GM19328 (cell line): Measurements from ENCODE around the gene DLEC1.
"Not testable (repeated sequence)": the region's sequence is repeated elsewhere in the genome, so short reads cannot be mapped to it uniquely, and the experiment has no call there.

Experiments used
- ATAC-seq: cut with Tn5 transposase; IDR thresholded peaks from one replicate; pipeline ENCODE4 v1.9.1; 2021; ENCODE audit warnings: mild to moderate bottlenecking, moderate library complexity; ENCODE audit not compliant: unreplicated experiment

The DLEC1 gene

DNA sequence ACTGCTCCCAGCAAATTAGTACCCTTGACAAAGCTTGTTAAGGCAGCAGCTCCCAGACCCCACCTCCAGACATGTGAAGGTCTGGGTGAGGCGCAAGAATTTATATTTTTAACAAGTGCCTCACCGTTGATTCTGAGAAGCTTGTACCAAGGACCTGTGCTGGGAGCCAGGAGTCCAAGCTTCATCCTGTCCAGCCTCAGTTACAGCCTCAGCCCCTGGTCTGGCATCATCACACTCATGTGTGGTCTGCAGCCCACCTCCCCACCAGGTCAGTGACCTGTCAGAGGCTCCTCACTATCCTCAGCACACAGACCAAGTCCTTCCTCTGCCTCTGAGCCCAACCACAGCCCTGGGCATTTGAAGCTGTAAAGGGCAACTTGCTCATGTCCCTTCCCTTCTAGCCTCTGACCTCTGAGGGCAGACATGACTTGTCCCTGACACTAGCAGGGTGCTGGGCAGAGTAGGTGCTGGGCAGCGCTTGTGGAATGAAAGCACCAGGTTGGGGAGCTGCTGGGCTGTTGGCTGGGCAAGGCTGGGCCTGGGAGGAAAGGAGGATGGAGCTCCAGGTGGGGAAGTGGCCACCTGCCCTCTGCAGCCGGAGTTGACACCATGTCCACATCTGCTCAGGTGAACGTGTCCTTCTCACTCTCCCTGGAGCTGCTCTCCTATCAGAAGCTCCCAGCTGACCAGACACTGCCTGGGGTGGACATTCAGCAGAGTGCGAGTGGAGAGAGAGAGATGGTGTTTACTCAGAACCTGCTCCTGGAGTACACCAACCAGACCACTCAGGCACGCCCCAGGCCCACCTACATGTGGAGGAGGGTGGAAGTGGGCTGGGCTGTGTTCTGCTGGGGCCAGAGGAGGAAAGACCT, 81.0 kb downstream of the DLEC1 start:
- no peak for ATAC-seq

DNA sequence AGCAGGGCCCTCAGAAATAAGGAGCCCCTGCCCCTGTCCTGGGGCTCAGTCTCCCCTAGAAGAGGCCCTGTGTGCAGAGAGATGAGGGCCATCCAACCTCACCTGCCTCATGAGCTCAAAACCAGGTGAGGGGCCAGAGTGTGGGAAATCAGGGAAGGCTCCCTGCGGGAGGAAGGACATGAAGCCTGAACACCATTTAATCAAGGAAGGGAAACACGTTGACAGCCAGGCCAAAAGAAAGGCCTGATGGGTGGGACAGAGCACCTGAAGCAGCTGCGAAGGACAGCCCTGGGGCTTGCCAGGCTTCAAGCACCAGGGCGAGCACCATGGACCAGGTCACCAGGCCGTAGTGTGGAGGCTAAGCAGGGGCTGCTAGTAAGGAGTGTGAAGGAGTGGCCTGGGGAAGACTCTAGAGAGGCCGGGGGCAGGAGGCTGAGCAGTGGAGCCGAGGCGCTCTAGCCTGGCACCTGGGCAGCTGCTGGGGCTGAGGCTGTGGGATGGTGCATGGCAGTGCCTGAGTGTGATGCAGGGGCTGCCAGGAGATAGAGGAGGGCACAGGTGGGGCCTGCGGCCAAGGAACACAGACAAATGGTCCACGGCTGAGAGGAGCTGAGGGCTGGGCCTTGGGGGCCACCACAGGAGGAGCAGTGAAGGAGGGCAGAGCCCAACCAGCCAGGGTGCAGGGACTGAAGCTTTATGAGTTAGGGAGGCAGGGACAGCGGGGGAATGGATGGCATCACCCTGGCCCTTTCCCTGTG, 81.9 kb downstream of the DLEC1 start:
- ATAC-seq, result no peak

DNA sequence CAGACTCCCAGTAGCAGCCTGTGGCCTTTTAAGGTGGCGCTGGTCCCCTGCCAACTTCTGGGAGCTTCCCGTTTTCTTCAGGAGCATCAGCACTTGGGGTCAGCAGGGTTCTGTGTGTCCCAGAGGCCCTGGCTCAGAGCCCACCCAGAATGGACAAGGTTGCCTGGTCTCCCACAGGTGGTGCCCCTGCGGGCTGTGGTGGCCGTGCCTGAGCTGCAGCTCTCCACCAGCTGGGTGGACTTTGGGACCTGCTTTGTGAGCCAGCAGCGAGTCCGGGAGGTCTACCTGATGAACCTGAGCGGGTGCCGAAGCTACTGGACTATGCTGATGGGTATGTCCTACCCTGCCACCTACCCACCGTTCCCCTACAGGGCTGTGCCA, 82.4 kb downstream of the DLEC1 start:
- no peak for ATAC-seq

DNA sequence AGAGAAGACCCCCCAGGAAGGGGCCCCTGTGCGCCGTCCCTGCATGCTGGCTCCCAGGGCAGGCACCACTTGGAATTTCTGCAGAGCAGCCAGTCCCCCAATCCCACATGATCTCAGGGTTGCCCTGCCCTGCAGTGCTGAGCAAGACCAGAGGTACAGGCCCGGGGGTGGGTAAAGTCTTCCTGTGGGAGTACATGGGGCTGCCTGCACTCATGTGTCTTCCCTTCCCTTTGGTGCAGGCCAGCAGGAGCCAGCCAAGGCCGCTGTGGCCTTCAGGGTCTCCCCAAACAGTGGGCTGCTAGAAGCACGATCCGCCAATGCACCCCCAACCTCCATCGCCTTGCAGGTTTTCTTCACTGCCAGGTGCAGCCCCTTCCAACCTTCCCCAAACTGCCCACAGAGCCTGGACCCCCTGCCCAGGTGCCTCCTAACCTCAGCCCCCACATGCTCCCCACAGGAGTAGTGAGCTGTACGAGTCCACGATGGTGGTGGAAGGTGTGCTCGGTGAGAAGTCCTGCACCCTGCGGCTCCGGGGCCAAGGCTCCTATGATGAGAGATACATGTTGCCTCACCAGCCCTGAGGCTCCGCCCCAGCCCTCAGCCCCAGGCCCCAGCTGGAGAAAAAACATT, 82.9 kb downstream of the DLEC1 start:
- ATAC-seq, result no peak

DNA sequence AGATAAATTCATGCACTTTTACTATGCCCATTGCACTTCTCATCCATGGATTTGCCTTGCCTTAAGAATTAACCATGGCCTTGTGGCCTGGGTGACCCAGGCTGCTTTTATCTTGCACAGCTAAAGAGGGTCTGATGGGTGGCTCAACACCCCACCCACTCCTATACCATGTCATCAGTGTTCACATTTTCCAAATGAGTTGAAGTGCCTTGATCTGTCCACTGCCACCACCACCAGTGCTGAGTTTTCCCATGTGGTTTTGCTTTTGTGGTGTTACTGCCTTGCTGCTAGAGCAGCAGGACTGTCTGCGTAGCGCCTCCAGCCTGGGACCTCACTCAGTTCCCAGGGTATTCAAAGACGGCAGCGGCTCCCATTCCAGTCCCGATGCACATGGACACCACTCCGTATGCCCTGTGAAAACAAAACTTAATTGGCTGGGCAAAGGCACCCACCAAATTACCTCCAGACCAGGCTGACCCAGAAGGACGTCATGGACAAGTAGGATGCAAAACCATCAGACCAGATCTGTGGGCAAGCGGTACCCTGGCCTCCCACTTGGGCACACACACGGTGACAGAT, 83.8 kb downstream of the DLEC1 start:
- no peak for ATAC-seq

DNA sequence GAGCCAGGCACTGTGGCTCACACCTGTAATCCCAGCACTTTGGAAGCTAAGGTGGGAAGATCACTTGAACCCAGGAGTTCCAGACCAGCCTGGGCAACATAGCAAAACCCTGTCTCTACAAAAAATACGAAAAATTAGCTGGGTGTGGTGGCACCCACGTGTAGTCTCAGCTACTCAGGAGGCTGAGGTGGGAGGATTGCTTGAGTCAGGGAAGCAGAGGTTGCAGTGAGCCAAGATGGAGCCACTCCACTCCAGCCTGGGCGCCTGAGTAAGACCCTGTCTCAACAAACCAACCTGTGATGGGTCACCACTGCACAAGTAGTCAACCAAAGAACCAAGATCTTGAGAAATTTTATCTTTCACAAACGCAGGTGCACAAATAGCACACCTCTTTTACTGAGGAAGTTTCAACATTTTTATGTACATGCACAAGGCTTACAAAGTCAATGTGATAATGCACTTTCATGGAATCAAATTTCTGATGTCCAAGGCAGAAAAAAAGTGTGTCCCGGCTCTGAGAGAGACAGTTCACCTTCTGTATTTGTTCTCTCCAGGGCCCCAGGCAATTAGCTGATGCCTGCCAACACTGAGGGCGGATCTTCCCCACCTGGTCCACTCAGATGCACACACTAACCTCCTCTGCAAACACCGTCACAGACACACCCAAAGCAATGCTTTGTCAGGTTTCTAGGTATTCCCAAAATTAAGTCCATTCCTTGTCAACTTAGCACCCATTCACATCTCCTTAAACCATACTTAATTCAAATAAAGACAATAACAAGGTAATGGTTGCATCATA, 85.5 kb downstream of the DLEC1 start:
- no peak for ATAC-seq

DNA sequence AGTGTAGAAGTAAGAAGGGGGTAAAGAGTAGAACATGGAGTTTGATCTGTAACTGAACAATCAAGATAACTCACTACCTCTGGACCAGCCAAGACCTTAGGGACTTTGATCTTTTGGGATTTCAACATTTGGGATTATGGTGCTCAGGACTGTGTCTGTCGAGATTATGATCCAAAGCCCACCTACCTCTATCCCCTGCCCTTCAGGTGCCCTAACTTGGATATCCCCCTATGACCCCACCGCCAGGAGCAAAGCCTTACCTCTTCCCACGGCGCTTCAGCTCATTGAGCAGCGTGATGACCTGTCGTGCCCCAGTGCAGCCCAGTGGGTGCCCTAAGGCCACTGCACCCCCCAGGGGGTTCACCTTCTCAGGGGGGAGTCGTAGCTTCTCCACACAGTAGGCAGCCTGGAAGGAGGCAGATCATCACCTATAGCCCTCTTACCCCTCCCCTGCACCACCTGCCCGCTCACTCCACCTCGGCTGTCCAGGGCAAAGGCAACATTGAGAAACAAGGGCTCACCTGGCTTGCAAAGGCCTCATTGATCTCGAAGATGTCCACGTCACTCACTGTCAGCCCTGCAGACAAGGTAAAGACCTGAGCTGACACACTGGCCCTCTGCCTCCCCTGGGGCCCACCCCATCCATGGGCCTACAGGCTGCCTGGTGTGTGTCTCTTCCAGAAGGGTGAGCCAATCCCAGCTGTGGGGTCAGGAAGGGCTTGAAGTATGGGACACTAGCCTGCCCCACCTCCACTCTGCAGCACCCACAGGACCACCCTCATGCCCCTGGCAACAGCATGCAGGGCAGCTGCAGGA, 86.5 kb downstream of the DLEC1 start:
- ATAC-seq, result no peak

DNA sequence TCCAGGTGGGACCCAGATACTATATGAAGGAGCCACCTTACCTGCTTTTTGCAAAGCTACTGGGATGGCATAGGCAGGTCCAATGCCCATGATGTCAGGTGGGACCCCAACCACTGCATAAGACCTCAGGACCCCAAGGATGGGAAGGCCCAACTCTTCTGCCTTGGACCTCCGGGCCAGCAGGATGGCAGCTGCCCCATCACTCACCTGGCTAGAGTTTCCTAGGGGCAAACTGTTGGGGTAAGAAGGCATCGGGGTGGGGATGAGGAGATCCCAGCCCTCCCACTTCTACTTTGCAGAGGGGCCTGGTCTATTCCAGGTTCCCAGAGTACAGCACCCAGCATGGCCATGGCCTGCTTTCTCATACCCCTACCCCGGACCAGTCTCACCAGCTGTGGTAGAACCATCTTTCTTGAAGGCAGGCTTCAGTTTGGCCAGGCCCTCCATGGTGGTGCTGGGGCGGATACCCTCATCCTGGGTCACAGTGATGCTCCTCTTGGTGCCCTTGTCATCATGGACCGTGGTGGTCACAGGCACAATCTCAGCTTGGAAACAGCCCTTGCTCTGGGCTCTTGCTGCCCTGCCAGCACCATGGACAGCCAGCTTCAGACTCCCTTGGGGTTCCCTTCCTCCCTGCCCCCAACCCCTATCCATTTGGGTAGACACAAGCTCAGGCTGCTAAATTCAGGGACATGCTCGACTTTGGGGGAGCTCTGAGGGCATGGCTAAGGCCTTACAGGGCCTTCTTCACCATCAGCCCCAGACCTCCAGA, 87.3 kb downstream of the DLEC1 start:
- ATAC-seq, result no peak

DNA sequence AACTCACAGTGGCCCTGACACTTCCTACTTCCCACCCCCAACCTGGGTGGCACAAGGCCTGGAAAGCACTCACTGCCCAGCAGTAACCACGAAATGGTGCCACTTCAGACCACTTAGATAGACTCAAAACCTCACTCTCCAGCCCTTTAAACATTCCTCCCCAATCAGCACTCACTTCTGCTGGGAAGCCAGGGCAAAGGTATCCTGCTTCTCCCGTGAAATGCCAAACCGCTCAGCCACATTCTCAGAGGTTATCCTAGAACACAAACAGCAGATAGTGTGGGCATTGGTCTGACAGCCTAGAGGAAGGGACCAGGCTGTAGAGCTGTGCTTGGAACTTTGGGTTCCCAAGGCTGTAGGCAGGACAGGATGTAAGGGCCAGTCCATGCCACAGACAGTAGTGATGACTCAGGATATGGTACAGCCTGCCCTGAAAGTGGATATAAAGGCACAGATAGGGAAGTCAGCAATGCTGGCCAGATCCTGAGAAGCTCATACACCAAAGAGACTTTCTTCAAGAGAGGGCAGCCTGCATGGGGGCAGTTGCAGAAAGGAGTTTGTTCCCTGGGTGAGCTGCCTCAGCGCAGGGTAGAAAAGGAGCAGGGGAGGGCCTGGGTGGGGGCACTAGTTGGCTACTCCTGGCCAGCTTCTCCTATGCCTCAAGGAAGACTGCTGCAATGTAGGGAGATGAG, 88.7 kb downstream of the DLEC1 start:
- ATAC-seq, result no peak

DNA sequence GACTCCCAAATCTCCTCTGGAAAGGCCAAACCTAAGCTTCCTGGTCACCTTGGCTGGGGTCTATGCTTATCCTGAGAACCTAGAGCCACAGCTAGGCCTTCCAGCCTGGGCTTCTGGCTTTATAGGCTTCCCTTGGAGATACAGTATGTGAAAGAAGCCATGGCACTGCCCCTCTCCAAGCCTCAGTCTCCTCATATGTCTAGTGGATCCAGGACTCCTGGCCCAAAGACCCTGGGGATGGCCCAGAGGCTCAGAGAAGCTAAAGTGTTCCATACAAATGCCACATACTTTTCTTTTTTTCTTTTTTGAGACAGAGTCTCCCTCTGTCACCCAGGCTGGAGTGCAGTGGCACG, 89.3 kb downstream of the DLEC1 start:
- no peak for ATAC-seq

DNA sequence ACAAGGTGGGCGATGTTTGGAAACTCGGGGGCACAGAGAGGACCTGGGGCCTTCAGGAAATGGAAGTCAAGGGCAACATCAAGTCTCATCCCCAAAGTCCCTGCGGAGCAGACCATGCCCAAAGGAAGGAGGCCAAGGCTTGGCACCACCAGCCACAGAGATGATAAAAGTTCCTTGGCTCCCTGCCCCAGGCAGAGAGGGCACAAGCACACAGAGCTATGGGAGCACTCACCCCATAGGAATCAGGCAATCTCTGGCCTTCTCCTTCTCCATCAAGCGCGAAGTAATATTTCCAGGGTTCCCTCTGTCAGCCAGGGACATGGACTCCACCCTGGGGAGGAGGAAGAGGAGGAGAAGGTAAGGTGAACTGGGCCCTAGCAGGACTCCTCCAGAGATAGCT, 90.0 kb downstream of the DLEC1 start:
- no peak for ATAC-seq

DNA sequence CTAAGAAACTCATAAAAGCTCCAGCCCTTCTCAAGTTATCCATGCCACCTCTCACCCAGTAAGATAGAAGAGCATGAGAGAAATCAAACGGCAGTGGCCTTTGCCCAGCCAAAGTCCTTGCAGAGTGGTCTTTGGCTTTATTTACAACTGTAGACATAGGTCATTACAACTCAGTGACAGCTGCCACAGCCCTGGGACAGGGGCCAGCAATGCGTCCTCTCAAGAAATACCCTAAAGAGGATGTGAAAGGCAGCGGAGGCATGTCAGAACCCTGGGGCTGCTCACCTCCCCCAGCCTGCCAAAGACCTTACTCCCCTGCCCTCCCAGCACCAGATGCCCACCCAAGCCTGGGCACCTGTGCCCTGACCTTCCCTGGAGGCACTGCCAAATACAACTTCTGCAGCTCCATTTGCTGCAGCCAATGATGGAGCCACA, 91.6 kb downstream of the DLEC1 start:
- ATAC-seq, result no peak

DNA sequence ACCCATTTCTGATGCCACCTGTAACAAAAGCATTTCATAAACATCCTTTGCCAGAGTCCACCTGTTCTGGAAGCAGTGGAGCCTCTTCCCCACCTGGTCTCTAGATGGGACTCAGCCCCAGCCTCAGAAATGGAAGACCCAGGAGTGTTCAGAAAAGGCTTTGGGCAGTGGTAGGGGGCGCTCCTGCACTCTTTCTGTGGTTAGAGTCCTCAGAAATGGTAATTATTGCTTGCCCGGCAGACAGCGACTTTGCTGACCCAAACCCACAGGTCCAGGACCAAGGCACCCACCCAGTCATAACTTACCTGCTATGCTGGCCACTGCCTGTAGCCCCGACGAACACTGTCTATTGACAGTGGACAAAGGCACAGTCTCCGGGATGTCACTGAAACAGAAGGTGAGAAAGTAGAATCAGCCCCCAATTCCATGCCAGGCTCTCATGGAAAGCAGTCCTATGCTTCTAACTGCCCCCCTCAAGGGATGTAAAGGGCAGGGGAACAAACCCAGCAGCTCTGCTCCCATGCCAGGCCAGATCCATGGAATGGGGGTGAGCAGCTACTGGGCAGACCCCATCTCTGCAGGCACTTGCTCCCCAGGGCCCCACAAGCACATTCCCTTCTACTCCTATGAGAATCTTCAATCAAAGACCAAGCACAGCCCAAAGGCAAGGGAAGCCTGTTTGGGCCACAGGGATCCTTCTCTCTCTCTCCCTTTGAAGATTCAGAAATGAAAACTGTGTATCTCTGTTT, 92.8 kb downstream of the DLEC1 start:
- ATAC-seq, result no peak

DNA sequence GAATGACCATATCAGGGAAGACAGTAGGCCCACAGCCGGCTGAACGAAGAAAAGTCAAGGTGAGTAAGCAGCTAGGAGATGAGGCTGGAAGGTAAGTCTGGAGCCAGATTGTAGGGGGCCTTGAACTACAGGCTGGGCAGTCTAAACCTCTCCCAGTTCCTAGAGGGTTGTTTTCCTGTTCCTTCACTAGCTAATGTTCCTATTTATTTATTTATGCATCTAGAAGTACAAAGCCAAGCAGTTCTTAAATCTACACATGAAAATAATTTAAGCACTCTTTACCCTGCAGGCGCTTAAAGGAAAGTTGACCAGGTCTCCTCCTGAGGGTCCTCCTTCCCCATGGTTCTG, 94.2 kb downstream of the DLEC1 start:
- no peak for ATAC-seq

DNA sequence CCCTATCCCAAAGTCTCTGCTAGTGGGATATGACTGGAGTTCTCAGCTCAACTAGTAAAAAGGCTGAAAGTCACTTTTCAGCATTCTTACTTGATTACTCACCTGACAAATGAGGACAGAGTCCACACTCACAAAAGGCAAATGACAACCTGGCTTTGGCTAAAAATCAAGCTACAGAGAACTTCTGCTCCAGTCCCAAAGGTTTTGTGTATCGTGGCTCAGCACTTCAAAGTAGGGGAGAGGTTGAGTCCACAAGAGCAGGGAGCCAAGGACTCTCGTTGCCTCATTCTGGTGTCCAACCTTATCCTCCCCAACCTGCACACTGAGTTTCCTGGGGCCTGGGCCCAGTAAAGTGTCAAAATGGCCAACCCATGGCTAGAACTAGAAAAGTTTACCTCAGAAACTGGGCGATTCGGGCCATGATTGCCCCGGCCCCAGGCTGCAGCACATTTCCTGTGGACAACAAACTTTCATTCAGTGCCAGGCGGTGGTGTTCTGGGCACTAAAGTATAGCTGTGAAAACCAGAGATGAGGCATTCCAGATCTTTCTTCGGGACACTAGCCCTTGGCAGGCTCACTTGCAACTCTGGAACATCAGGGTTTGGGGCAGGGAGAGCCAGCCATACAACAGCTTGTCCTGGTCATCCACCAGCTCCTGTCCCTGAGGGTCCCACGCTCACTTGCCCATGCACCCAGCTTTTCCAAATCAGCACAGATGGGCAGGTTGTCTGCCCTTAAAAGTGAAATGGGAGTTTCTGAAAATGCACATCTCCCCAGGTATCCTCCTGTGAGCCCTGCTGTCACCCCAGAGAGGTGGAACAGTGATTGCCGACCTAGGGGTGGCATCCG, 94.8 kb downstream of the DLEC1 start:
- no peak for ATAC-seq

DNA sequence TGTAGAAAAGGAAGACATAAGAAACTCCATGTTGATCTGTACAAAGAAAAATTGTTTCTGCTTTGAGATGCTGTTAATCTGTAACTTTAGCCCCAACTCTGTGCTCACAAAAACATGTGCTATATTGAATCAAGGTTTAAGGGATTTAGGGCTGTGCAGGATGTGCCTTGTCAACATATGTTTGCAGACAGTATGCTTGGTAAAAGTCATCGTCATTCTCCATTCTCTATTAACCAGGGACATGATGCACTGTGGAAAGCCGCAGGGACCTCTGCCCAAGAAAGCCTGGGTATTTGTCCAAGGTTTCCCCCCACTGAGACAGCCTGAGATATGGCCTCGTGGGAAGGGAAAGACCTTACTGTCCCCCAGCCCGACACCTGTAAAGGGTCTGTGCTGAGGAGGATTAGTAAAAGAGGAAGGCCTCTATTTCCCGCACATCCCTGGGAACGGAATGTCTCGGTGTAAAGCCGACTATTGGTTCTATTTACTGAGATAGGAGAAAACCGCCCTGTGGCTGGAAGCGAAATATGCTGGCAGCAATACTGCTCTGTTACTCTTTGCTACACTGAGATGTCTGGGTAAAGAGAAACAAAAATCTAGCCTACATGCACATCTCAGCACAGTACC, 95.6 kb downstream of the DLEC1 start:
- ATAC-seq, result not testable (repeated sequence)
